Measurements from ENCODE around the gene VRK1.

The VRK1 gene

GRCh38 chr14:96920820-96921219 lies 123.6 kb downstream of the VRK1 start:
- H3K4me1 Mint-ChIP-seq (ENCODE audit: low read depth): no peaks in the 10 kb centered on the region
- no peak overlapping the region for H3K27ac Mint-ChIP-seq
- H3K27me3 Mint-ChIP-seq: no peaks in the 10 kb centered on the region
- no peak for DNase-seq
- no peaks in the 10 kb centered on the region for H3K36me3 Mint-ChIP-seq (ENCODE audit: low read depth)
- H3K9me3 Mint-ChIP-seq: peaks cover 6% of the 10 kb centered on the region
- H3K4me3 Mint-ChIP-seq: no peak overlapping the region

GRCh38 chr14:96922986-96923385 lies 125.8 kb downstream of the VRK1 start:
- H3K4me1 Mint-ChIP-seq (ENCODE audit: low read depth): no peaks in the 10 kb centered on the region
- DNase-seq: no peak
- H3K27ac Mint-ChIP-seq: no peak overlapping the region
- H3K4me3 Mint-ChIP-seq: no peak overlapping the region
- no peaks in the 10 kb centered on the region for H3K36me3 Mint-ChIP-seq (ENCODE audit: low read depth)
- H3K9me3 Mint-ChIP-seq: peaks cover 6% of the 10 kb centered on the region
- H3K27me3 Mint-ChIP-seq: no peaks in the 10 kb centered on the region

GRCh38 chr14:96925422-96925821 lies 128.2 kb downstream of the VRK1 start:
- H3K27me3 Mint-ChIP-seq: no peaks in the 10 kb centered on the region
- no peaks in the 10 kb centered on the region for H3K36me3 Mint-ChIP-seq (ENCODE audit: low read depth)
- peaks cover 6% of the 10 kb centered on the region for H3K9me3 Mint-ChIP-seq
- no peak overlapping the region for H3K4me3 Mint-ChIP-seq
- DNase-seq: no peak
- H3K27ac Mint-ChIP-seq: no peak overlapping the region
- no peaks in the 10 kb centered on the region for H3K4me1 Mint-ChIP-seq (ENCODE audit: low read depth)

- peaks cover 4% of the 10 kb centered on the region for H3K9me3 Mint-ChIP-seq
- no peaks in the 10 kb centered on the region for H3K36me3 Mint-ChIP-seq (ENCODE audit: low read depth)
- H3K27me3 Mint-ChIP-seq: no peaks in the 10 kb centered on the region
- no peaks in the 10 kb centered on the region for H3K4me1 Mint-ChIP-seq (ENCODE audit: low read depth)
- H3K27ac Mint-ChIP-seq: no peak overlapping the region
- no peak overlapping the region for H3K4me3 Mint-ChIP-seq
- no peak for DNase-seq
These were observed 128.8 kb downstream of the VRK1 start for GRCh38 chr14:96926001-96926400.

GRCh38 chr14:96928779-96929380 lies 131.7 kb downstream of the VRK1 start:
- no peaks in the 10 kb centered on the region for H3K27me3 Mint-ChIP-seq
- no peaks in the 10 kb centered on the region for H3K9me3 Mint-ChIP-seq
- no peak for DNase-seq
- no peak overlapping the region for H3K27ac Mint-ChIP-seq
- no peak overlapping the region for H3K4me3 Mint-ChIP-seq
- H3K4me1 Mint-ChIP-seq (ENCODE audit: low read depth): no peaks in the 10 kb centered on the region
- H3K36me3 Mint-ChIP-seq (ENCODE audit: low read depth): no peaks in the 10 kb centered on the region

- no peaks in the 10 kb centered on the region for H3K4me1 Mint-ChIP-seq (ENCODE audit: low read depth)
- H3K27ac Mint-ChIP-seq: no peak overlapping the region
- no peaks in the 10 kb centered on the region for H3K27me3 Mint-ChIP-seq
- no peak for DNase-seq
- no peak overlapping the region for H3K4me3 Mint-ChIP-seq
- H3K36me3 Mint-ChIP-seq (ENCODE audit: low read depth): no peaks in the 10 kb centered on the region
- no peaks in the 10 kb centered on the region for H3K9me3 Mint-ChIP-seq
These were observed 132.8 kb downstream of the VRK1 start for GRCh38 chr14:96929950-96930349.

GRCh38 chr14:96930526-96930925 lies 133.3 kb downstream of the VRK1 start:
- Mint-ChIP-seq H3K4me1 (ENCODE audit: low read depth) (no peaks in the 10 kb centered on the region), H3K4me3 (no peak overlapping the region), H3K36me3 (ENCODE audit: low read depth) (no peaks in the 10 kb centered on the region), H3K27me3 (no peaks in the 10 kb centered on the region), H3K9me3 (no peaks in the 10 kb centered on the region), H3K27ac (no peak overlapping the region)
- no peak for DNase-seq
